Stomach (tissue), 4 donors: ENCODE data around the gene EDC3.
"Not testable (repeated sequence)": the region's sequence is repeated elsewhere in the genome, so short reads cannot be mapped to it uniquely, and the experiment has no call there.

Source experiments
- CTCF ChIP-seq, 7 experiments: fragments of 450-650 bp in 4 of 7; fragments of 200-600 bp in 3 of 7; sonication (generic) in 3 of 7; IDR thresholded peaks; one replicate each; pipeline ENCODE4 v1.5.1; 2016 to 2019; ENCODE audit warnings: antibody characterized with exemption in 7 of 7, control low read depth in 2 of 7, mild to moderate bottlenecking in 1 of 7
- EP300 ChIP-seq: sonication (generic); formaldehyde crosslinking; IDR thresholded peaks from one replicate; pipeline ENCODE4 v1.6.1; 2017; ENCODE audit warnings: antibody characterized with exemption
- POLR2A ChIP-seq, 4 donors: fragments of 450-650 bp; IDR thresholded peaks; one replicate each; pipeline ENCODE4 v1.6.1; 2016; ENCODE audit warnings: antibody characterized with exemption in 4 of 4, control low read depth in 2 of 4, mild to moderate bottlenecking in 1 of 4, moderate library complexity in 1 of 4
- POLR2AphosphoS5 ChIP-seq, 3 donors: sonication (generic); formaldehyde crosslinking; IDR thresholded peaks; one replicate each; pipeline ENCODE4 v1.6.1; 2016; ENCODE audit warnings: antibody characterized with exemption in 3 of 3

GRCh38 chr15:74738239-74738638 lies 42.4 kb upstream of the EDC3 start:
- not testable (repeated sequence) for TF ChIP-seq CTCF (IDR thresholded peaks at IDR 0.05); POLR2AphosphoS5 (IDR thresholded peaks at IDR 0.05); POLR2A (IDR thresholded peaks at IDR 0.05); EP300
